Measurements from ENCODE around the gene RAB19. TPM values are rescaled to one million over a fixed set of nuclear protein-coding genes. Genes with fewer than 3 reads are reported as not detected.

The RAB19 gene
- total and polyA plus RNA-seq, 2 donors (not counting 1 experiment from before 2014, with no cell fraction given): 0.37 to 1.1 TPM

DNA sequence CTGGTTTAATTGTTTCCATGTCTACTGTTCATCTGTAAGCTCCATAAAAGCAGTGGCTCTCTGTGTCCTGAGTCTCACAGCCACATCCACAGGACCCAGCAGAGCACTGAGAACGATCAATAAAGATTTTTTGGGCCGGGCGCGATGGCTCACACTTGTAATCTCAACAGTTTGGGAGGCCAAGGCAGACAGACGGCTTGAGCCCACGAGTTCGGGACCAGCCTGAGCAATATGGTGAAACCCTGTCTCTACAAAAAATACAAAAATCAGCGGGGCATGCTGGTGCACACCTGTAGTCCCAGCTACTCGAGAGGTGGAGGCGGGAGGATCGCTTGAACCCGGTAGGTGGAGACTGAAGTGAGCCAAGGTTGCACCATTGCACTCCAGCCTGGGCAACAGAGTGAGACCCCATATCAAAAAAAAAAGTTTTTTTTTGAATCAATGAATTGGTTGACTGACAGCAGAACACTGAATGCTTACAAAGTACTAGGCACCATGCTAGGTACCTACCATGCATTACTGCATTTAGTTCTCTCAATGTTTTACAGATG lies 10.0 kb upstream of the RAB19 start:
- no peaks in the 10 kb centered on the region for H3K9me3 ChIP-seq (ENCODE audit: control extremely low read depth in 1 of 3, control insufficient read depth in 2 of 3, insufficient read depth in 1 of 3, low read length in 2 of 3)
- Mint-ChIP-seq H3K4me1 (peaks cover 20% of the 10 kb centered on the region), H3K9me3 (ENCODE audit: insufficient read depth) (no peaks in the 10 kb centered on the region), H3K4me3 (no peak overlapping the region), H3K27ac (no peak overlapping the region), H3K27me3 (no peaks in the 10 kb centered on the region)
- no peak overlapping the region for H3K27ac ChIP-seq (ENCODE audit: low read length in 2 of 2)
- DNase-seq (no peak), ATAC-seq (ENCODE audit: low read depth) (no peak)
- intact Hi-C loops (cut with micrococcal nuclease): loop anchor here (5.0 to 10.0 kb wide), 5 partner anchors 159 to 1159 kb away; partner anchors contain the start of genes ADCK2, BRAF, PARP12 and UBN2
- H3K27me3 ChIP-seq (replicated peaks in 1 of 4; ENCODE audit: control extremely low read depth in 1 of 4, control insufficient read depth in 3 of 4, insufficient read depth in 4 of 4, low read length in 3 of 4): no peaks in the 10 kb centered on the region
- 97% methylated on average over 9 of the region's 12 CpGs for WGBS (ENCODE audit: insufficient coverage)
- no peak overlapping the region for H2AFZ ChIP-seq (ENCODE audit: insufficient read depth, low read depth, low read length, poor library complexity, severe bottlenecking)
- ChIA-PET CTCF (no interaction called here), POLR2A (no interaction called here)
- H3K79me2 ChIP-seq (ENCODE audit: control insufficient read depth, insufficient read depth, low read length): peaks cover 46% of the 10 kb centered on the region
- peaks cover 60% of the 10 kb centered on the region for H4K20me1 ChIP-seq (ENCODE audit: control insufficient read depth, insufficient read depth, low read length, poor library complexity, severe bottlenecking)
- no peaks in the 10 kb centered on the region for H3K36me3 ChIP-seq (replicated peaks in 1 of 2; ENCODE audit: control extremely low read depth in 1 of 2, control insufficient read depth in 1 of 2, extremely low read depth in 1 of 2, insufficient read depth in 2 of 2, low read length in 1 of 2)
- H3K4me3 ChIP-seq (ENCODE audit: control extremely low read depth in 1 of 5, extremely low read depth in 1 of 5, insufficient read depth in 1 of 5, low read depth in 2 of 5, low read length in 4 of 5): no peak overlapping the region
- TF ChIP-seq, protein P1, sequence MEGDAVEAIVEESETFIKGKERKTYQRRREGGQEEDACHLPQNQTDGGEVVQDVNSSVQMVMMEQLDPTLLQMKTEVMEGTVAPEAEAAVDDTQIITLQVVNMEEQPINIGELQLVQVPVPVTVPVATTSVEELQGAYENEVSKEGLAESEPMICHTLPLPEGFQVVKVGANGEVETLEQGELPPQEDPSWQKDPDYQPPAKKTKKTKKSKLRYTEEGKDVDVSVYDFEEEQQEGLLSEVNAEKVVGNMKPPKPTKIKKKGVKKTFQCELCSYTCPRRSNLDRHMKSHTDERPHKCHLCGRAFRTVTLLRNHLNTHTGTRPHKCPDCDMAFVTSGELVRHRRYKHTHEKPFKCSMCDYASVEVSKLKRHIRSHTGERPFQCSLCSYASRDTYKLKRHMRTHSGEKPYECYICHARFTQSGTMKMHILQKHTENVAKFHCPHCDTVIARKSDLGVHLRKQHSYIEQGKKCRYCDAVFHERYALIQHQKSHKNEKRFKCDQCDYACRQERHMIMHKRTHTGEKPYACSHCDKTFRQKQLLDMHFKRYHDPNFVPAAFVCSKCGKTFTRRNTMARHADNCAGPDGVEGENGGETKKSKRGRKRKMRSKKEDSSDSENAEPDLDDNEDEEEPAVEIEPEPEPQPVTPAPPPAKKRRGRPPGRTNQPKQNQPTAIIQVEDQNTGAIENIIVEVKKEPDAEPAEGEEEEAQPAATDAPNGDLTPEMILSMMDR (IDR thresholded peaks at IDR 0.05): no peak
- no peak for TF ChIP-seq EZH2 (IDR thresholded peaks at IDR 0.05; ENCODE audit: borderline replicate concordance, insufficient read depth, low read depth, low read length, poor library complexity, severe bottlenecking)
- no peak overlapping the region for H3K9ac ChIP-seq (ENCODE audit: low read length)
- no peak overlapping the region for H3K4me2 ChIP-seq (replicated peaks; ENCODE audit: low read depth, low read length, poor library complexity, severe bottlenecking)
- peaks cover 39 to 41% of the 10 kb centered on the region in 2 donors for H3K4me1 ChIP-seq (ENCODE audit: control insufficient read depth in 2 of 2, insufficient read depth in 2 of 2, low read length in 2 of 2)
